IPS-11a (cell line): ENCODE results near the gene UTS2R.
"Not testable (repeated sequence)": the region's sequence is repeated elsewhere in the genome, so short reads cannot be mapped to it uniquely, and the experiment has no call there.

Experiments used
- H3K4me3 ChIP-seq: one replicate; pipeline ENCODE4 v1.5.1; 2013; ENCODE audit warnings: low read depth, low read length, control low read depth

UTS2R gene

DNA sequence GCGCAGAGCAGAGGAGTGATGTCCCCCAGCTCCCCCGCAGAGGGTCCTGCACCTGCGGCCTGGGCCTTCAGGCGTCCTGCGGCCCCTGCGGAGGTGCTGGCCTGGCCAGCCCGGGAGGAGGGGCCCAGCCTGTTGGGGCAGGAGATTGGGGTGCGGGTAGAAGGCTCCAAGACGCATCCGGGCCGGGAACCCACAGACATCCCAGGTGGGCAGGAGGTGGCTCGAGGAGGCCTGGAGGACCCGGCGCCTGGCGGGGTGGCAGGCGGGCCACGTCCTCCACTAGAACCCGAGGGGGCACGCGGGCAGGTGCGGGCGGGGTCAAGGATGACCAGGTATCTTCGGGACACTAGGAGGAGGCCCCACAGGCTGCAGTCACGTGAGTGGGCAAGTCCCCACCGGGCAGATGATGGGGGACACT lies 37.4 kb upstream of the UTS2R start:
- no peak overlapping the region for H3K4me3 ChIP-seq

DNA sequence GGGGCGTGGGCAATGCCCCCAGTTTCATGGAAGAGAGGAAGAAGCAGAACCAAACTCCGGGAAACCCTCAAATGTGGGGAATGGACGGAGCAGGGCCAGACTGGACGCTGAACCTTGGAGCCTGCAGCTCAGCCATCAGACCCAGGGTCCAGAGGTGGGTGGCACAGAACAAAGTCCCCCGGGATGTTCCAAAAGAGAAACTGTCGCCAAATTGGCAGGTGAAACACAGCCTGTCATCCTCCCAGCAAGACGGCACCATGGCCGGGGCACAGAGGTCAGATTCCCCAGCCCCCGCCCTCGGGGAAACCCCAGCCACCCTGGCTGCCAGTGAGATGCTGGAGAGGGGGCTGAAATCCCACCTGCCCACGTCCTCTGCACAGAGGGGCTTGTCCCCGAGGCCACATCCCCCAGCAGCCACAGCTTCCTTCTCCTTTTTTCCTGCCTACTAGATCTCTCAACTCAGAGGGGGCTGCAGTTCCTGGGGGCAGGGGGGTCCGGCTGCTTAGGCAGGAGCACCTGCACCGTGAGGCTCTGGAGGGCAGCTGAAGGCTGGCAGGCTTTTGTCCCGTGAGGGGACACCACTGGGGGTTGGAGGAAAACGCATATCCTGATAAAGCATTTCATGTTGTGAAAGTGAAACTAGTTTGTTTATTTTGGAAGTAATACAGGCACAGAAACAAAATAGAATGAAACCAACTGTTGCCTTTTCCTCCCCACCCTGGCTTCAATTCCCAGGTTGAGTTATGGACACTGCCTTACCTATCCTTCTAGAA lies 36.8 kb upstream of the UTS2R start:
- H3K4me3 ChIP-seq: no peak overlapping the region

DNA sequence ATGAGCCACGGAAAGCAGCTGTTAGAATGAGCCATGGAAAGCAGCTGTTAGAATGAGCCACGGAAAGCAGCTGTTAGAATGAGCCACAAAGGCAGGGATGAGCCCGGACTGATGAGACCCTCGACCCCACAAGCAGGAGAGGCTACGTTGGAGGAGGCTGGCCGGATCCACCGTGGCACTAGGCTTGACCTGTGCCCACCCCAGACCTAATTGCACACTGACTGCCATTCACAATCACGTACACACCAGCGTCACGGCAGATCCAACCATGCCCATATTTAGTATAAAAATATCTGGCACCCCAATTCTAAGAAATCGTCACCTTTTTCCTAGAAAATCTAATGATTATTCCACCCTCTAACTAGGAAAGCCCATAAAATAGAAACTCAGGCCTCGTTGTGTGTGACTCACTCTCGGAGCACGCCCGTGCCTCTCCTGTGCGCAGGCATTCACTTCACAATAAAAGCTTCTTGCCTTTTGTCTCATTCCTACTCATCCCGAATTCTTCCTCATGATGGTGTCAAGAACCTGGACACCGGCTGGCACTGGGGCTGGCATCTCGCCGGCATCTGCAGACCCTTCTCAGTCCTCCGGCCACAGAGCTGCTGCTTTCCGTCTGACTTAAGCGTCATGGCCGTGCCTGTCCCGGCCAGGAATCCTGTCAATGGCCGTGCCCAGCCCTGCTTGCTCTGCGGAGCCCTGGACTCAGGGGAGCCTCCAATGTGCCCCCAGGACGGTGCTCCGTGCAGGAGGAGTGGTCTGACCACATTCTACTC lies 32.5 kb upstream of the UTS2R start:
- H3K4me3 ChIP-seq: no peak overlapping the region

DNA sequence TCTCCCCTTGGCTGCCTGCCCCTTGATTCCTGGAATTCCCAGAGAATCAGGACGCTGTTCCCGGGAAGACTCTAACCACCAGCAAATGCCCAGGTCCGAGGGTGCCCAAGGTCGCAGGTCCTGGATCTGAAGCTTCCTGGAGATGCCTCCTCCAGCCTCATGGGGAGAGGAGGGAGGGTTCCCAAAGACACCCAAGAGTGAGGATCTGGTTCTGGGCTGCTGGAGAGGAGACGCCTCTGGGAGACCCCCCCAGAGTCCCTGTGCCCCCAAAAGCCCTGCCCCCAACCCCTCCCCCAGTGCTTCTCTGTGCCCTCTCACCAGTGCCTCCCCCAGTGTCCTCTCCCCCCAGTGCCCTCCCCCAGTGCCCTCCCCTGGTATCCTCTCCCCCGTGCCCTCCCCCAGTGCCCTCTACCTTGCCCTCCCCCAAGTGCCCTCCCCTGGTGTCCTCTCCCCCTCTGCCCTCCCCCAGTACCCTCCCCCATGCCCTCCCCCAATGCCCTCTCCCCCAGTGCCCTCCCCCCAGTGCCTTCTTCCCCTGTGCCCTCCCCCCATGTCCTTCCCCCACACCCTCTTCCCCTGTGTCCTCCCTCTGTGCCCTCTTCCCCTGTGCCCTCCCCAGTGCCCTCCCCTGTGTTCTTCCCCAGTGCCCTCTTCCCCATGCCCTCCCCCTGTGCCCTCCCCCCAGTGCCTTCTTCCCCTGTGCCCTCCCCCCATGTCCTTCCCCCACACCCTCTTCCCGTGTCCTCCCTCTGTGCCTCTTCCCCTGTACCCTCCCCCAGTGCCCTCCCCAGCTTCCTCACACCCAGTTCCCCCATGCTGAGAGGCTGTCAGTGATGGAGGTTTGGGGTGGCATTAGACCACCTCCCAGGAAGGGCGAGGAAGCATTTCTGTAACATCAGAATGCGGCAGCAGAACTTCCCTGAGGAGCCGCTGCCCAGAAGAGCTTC lies 31.7 kb upstream of the UTS2R start:
- H3K4me3 ChIP-seq: no peak overlapping the region

DNA sequence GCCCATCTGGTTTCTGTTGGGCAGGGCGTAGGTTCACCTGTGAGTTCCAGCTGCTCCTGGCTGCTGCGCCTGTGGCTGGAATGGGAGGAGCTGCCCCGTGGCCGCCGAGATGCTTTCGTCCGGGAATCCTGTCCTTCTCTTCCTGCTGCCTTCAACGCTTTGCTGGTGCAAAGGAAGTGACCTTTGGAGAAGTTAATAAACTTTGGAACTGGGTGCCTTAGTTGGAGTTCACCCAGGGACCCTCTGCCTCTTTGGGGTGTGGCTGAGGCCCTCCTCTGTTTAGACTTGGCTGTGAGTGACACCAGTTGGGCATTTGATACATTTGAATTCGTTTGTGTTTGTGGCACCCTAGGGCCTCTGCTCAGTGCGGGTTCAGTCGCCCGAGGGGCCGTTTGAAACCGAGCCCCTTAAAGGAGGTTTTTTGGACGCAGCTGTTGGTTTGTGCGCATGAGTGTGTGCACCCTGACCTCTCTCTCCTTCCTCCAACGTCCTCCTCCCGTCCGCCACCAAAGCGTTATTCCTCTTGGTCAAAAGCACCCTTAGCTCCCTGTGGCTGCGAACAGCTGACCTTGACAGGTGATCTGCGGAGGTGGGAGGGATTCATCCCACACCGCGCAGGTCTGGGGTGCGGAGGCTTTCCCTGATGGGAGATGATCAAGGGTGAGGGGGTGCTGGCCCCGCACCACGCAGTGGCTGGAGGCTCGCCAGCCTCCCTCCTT lies 29.0 kb upstream of the UTS2R start:
- no peak overlapping the region for H3K4me3 ChIP-seq

DNA sequence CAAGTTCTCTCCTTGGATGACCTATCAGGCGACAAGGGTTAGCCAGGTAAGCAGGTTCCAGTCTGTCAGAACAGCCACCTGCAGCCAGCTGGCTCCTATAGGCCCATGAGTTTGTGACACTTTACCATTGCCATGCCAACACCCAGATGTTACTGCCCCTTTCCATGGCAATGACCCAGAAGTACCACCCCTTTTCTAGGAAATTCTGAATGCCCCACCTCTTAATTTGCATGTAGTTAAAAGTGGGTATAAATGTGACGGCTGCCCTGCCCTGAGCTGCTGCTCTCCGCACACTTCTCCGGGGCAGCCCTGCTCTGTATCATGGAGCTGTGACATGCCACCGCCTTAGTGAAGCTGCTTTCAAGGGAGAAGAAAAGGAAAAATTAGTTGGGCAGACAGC lies 28.0 kb upstream of the UTS2R start:
- no peak overlapping the region for H3K4me3 ChIP-seq

DNA sequence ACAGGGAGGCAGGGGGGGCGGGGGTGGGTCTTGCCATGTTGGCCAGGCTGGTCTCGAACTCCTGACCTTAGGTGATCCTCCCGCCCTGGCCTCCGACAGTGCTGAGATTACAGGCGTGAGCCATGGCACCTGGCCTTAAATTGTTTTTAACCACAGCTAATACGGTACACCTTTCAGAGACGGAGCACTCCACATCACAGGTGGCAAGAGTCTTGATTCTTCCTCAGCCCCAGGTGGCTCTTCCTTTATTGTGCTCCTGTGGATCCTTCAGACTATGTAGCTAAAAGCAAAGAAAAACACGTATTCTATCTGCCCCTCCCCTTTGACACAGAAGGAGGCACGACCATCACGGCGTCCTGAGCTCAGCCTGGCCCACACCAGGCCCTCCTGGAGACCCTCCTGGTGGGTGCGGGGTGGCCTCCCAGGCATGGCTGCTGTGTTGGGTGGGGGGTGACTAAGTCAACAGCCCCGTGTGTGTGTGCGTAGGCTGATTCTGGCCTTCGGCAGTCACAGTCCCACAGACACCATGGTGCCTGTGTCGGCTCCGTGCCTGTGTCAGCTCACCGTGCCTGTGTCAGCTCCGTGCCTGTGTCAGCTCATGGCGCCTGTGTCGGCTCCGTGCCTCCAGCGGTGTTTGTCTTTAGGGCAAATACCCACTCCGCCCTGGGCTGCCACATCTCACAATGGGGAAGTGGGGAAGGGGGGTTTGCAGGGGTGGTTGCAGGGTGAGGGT lies 27.2 kb upstream of the UTS2R start:
- no peak overlapping the region for H3K4me3 ChIP-seq

DNA sequence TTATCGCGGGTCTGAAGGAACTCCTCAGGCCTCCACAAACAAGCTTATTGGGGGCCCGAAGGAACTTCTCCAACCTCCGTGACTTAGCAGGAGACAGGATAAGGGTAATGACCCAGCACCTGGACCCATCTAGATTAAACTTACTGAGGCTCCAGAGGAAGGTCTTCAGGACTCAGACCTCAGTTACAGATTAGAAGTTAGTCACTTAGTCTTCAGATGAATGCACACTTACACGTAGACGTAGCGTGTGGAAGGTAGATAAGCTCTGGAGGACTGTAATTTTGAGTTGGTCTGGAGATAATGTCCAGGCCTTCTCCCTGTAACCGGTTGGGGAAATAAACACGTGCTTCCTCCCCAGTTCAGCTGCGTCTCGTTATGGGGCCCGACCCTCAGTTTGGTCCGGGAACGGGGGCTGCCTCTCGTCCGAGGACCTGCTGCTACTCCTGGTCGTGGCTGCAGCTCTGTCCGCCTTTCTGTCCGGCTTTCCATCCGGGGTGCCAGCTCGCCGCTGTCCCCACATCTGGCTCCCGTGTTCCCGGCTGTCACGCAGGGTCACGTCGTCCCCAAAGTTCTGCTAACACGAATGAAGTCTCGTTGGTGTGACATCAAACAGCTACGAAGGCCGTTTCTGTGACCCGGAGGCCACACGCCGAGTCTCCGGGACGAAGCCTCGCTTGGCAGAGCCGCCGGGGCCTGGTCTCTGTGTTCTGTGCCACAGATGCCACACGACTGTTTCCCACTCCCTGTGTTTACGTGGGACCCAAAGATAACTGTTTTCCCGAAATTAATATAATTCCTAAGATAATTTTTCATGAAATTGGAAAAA lies 26.2 kb upstream of the UTS2R start:
- H3K4me3 ChIP-seq: no peak overlapping the region

DNA sequence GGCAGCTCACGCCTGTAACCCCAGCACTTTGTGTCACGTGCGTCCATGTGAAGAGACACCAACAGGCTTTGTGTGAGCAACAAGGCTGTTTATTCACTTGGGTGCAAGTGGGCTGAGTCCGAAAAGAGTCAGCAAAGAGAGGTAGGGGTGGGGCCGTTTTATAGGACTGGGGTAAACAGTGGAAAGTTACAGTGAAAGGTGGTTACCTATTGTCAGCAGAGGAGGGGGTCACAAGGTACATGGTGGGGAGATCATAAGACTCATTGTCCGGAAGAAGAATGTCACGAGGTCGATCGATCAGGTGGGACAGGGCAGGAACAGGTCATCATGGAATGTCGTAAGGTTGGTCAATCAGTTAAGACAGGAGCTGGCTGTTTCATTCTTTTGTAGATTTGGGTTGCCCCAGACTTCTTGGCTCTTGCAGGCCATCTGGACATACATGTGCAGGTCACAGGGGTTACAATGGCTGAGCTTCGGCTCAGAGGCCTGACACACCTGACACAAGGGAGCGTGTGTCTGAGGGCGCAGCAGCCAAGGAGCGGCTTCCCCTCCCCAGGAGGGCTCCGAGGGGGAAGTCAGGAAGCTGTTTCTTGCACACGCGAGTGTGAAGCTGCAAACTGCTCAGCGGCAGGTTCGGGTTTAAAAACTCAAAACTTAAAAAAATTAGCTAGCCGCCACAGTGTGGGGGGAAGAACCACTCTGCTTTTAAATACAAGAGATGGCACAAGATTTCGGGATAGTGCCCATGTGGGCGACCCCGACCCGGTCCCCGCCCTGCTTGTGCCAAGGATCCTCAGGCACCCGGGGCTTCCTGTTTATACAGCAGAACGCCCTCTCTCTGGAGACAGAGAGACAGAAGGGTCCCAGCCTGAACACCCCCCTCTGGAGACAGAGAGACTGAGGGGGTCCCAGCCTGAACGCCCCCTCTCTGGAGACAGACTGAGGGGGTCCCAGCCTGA lies 24.9 kb upstream of the UTS2R start:
- H3K4me3 ChIP-seq: no peak overlapping the region

DNA sequence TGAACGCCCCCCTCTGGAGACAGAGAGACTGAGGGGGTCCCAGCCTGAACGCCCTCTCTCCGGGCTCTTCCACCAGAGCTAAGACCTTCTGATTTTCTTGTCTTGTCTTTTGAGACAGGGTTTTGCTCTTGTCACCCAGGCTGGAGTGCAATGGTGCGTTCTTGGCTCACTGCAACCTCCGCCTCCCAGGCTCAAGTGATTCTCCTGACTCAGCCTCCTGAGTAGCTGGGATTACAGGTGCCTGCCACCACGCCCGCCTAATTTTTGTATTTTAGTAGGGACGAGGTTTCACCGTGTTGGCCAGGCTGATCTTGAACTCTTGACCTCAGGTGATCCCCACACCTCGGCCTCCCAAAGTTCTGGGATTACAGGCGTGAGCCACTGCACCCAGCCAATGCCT lies 23.6 kb upstream of the UTS2R start:
- not testable (repeated sequence) for H3K4me3 ChIP-seq

DNA sequence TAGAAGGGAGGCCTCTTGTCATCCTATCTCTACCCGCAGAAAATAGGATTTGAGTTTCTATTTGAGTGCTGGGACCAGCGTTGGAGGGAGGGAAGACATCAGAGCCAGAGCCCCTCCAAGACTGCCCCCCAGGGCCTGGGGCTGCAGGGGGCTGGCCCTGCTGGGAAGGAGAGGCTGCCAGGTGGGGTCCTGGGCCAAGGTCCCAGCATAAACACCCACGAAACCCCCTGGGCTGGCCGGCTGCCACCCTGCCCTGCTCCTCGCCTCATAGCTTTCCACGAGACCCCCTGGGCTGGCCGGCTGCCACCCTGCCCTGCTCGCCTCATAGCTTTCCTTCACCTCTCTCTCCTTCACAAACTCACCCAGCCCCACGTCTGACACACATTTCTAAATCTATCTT lies 23.1 kb upstream of the UTS2R start:
- H3K4me3 ChIP-seq: no peak overlapping the region

DNA sequence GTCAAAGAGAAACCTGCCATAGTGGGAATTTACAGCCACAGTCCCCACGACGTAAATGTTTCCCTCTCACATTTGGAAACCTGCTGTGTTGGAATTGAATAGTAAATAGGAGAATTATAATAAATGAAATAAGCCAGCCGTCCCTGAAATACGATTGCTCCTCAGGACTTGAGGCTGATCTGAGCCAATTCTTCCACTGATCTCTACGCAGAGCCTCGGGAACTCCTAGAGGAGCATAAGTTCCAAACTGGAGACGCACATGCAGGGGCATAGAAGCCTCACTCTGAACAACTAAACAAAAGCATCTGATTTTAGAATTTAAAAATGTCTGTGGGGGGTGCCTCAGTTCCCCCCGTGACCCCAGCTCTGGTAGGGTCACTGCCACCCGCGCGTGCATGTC lies 22.7 kb upstream of the UTS2R start:
- H3K4me3 ChIP-seq: no peak overlapping the region

DNA sequence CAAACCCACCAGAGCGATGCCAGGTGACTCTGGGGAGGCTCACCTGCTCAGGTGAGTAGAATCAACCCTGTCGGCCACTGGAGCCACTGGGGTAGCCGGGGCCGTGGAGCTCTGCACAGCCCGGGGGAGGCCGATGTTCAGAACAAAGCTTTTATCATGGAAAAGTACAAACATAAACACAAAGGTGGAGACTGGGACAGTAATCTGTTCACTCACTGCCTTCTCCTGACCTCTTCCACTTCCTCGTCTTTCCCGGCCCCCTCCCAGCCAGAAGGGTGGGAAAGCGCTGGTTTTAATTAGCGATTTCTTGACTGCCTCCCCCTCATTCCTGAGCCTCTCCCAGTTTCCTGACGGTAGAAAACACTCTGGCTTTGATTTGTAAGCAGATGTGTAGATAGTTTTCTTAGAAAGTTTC lies 22.3 kb upstream of the UTS2R start:
- no peak overlapping the region for H3K4me3 ChIP-seq

DNA sequence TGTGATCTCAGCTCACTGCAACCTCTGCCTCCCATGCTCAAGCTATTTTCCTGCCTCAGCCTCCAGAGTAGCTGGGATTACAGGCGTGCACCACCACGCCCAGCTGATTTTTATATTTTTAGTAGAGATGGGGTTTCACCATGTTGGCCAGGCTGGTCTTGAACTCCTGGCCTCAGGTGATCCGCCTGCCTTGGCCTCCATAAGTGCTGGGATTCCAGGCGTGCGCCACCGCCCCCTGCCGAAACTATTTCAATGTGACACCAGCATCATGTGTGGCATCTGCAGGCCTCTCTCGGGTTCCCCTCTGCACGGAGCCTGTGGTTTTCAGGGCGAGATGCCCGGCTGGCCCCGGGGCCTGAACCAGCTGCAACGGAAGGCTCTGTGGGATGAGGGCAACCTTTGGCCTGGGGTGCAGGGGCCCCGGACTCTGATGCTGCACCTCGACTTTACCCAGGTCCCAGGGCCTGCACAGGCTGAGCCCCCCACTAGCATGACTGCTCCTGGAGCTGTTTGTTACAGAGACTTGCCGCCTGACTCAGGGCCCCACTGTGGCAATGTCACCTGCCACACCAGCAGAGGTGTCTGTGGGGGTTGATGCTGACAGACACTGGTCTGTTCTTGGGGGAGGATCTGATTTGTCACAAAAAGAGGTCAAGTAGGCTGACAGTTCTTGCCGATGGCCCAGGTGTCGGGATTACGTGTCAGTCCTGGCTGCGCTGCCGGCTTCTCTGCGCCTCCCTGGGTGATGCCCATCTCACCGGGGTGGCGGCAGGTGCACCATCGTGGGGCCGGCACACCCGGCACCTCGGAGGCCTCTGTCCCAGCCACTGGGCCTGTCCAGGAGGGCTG lies 21.2 kb upstream of the UTS2R start:
- H3K4me3 ChIP-seq: no peak overlapping the region

DNA sequence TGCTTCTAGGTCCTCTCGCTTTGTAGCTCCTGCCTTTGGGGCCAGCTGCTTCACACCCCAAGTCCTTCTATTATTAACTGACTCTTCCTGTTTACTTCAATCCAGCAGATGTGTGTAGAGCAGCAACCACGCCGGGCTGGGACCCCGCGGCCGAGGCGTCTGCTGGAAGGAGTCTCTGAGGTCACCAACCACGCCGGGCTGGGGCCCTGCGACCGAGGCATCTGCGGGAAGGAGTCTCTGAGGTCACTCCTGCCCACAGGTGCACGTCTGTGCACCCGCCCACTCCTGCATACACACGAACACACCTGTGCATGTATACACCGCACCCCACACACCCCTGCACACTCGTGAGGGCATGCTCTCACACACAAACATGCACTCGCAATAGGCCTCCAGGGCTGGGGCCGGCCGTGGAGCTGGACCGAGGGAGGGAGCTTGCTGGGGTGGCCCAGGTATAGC lies 20.3 kb upstream of the UTS2R start:
- H3K4me3 ChIP-seq: no peak overlapping the region

DNA sequence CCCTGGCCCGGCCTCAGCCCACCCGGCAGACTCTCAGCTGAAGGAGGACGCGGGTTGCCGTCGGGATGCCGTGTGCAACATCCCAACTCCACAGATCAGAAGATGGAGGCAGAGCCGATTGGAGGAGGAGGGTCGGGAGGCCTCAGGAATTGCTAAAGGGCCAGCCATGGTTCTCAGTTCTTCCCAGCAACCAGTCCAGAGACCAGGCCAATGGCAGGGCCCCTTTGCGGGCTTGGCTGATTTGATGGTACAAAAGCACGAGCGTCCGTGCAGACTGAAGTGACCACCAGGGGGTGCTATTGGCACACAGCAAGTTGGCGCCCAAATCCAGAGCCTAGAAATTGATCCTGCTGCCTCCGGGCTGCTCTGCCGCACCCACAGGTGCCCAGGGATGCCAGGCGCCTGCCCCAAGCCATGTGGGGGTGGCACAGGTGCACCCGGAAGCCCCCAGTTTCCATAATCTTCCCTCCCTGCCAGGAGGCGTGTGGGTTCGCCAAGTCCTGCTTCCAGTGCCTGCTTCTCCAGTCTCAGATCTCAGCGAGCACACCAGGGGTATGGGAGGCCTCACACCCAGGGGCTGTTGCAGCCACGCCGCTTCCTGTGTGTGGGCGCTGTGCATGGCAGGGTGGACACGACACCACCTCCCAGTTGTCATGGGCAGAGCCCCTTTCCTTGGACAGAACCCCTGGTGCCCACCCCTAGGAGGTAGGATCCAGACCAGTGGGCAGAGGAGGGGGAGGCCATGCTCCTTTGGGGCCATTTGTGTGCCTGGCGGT lies 19.7 kb upstream of the UTS2R start:
- H3K4me3 ChIP-seq: no peak overlapping the region
